GM19193 (cell line): ENCODE results near the gene ACADM.

Experiments
- POLR2A ChIP-seq: IDR thresholded peaks from 4 replicates; pipeline ENCODE4 v1.6.1; 2011; ENCODE audit not compliant: insufficient read depth, insufficient read length; ENCODE audit errors: extremely low read depth

Gene ACADM

DNA sequence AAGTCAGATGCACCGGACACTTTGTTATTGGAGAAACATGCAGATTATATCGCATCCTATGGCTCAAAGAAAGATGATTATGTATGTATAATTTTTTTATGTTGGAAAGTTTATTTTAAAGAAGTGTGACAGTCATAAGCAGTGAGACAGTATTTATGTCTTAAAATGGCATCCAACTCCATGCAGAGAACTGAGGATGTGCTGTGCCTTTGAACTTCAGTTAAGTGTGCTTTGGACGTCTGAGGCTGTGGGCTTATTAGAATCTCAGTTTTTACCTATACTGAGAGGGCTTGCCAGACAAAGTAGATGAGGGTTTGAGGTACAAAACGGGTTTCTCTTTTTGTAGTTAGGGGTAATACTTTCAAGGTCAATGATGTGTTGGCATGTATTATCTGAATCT, 63.0 kb downstream of the ACADM start:
- no peak for TF ChIP-seq POLR2A

DNA sequence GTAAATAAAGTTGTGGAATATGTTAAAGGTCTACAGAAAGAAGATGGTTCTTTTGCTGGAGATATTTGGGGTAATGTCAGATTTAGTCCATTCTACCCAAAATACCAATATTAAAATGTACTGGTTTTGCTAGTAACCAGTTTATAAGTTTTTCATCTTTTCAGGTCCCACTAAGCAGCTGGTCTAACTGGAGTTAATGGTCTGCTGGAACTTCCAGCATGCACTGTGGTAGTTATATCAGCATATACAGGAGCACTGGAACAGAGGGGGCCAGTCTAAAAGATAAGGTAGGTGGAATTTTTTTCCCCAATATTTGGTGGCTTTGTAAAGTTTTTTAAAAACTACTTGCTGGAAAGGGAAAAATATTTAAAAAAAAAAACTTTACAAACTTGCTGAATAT, 65.5 kb downstream of the ACADM start:
- TF ChIP-seq POLR2A, result no peak

DNA sequence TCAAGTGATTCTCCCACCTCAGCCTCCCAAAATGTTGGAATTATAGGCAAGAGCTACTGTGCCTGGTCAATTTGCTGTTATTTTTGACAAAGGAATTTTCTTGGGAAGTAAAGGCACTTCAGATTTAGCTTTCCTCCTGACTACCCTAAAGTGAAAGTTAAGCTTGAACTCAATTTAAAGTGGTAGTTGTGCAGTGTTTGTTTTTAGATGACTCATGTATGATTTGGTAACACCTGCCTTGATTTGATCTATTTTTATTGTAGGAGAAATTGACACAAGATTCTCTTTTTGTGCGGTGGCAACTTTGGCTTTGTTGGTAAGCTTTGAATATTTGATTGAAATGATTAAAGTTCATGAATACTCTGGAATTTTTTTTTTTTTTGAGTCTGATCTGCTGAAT, 66.5 kb downstream of the ACADM start:
- TF ChIP-seq POLR2A, result no peak

DNA sequence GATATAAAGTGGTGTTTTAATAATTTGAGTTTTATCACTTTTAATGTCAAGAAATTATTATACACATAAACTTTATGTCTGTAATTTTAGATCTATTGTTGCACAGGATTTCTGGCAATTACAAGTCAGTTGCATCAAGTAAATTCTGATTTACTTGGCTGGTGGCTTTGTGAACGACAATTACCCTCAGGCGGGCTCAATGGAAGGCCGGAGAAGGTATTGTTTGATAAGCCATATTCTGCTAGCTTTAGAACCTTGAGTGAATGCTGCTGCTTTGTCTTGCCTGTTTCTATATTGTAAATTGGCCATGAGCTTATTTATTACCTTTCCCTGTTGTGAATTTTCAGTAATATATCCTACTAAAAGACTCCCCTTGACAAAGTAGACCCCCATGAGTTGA, 67.6 kb downstream of the ACADM start:
- no peak for TF ChIP-seq POLR2A

DNA sequence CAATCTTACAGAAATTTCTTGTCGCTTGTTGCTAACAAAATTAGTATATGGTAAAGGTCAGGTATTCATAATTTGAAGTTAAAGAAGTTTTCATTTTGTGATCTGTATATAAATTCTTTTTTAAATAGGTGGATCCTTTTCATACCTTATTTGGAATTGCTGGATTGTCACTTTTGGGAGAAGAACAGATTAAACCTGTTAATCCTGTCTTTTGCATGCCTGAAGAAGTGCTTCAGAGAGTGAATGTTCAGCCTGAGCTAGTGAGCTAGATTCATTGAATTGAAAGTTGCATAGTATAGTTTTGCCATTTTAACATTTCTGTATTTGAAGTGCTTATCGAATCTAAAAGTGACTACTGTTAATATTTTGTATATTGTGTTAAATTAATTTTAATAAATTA, 69.9 kb downstream of the ACADM start:
- no peak for TF ChIP-seq POLR2A

DNA sequence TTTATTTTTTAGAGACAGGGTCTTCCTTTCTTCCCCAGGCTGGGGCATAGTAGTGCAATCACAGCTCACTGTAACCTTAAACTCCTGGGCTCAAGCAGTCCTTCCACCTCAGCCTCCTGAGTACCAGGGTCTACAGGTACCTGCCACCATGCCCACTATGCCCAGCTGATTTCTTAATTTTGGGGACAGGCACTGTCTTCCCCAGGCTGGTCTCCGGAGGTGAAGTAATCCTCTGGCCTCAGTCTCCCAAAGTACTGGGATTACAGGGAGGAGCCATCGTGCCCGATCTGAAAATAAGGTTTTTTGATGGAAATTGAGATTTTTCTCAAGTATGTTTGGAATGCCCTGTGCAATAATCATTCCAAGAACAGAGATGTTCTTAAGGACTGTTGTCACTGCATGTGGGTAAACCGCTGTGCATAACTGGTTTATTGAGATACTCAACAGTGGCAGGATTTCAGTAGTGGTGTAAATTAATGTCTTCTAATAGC, 71.2 kb downstream of the ACADM start:
- TF ChIP-seq POLR2A, result peak; percentile 37

DNA sequence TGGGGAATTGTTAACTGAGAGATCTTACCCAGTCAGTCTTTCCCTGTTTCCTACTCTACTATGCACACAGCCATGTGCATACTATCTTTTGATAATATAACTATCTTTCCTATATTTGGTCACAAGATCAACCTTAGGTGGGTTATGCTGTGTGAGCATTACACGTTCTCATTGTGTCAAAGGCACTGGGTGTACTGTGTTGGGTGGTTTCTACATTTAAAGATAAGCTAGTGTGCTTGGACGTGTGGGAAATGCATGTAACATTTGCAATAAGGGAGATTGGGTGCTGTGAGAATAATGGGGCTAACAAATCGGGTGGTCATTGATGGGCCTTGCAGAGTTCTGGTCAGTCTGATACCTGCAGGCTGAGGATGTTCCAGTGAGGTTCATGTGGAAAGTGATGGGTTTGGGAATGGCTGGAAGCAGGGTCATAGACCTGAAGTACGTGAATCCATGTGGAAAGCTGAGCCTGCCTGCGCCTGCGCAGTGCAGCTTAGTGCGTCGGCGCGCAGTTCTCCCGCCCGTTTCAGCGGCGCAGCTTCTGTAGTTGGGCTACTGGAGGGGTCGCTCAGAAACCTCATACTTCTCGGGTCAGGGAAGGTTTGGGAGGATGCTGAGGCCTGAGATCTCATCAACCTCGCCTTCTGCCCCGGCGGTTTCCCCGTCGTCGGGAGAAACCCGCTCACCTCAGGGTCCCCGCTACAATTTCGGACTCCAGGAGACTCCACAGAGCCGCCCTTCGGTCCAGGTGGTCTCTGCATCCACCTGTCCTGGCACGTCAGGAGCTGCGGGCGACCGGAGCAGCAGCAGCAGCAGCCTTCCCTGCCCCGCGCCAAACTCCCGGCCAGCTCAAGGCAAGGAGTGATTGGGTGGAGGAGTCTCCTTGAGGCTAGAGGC, 72.1 kb downstream of the ACADM start, which contains the start of gene MSH4:
Gene MSH4, plus strand, starts transcription at position 507 of the 897 bp plus-strand sequence. Its CDS starts 104 bp downstream, at position 611.
- peak; percentile 53 for TF ChIP-seq POLR2A

DNA sequence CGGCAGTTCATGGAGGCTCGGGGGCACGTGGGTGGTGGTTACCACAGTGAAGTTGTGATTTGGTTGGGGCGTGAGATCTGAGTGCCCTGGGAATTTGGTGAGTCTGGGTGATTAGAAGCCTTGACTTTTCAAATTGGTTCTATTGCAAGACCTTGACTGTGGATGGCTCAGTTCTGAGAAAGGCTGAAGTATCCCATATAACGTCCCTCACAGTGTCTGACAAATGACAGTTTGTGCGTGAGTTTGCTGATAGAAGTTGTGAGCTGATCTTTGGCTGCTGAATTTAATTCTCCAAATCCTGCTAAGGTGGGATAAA, 72.7 kb downstream of the ACADM start:
- TF ChIP-seq POLR2A, result no peak

DNA sequence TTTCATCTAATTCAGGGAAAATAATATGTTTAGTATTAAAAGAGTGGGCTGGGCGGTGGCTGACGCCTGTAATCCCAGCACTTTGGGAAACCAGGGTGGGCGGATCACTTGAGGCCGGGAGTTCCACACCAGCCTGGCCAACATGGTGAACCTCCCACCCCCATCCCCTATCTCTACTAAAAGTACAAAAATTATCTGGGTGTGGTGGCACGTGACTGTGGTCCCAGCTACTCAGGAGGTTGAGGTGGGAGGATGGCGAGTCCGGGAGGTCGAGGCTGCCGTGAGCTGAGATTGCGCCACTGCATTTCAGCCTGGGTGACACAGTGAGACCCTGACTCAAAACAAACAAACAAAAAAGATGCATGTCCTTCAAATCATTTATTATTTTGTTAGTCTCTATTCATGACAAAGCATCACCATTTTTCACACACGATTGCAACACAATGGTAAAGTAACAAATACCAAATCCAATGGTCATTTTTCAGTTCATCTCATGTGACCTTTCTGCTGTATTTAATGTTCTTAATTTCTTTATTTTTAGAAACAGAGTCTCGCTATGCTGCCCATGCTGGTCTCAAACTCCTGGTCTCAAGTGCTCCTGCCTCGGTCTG, 73.2 kb downstream of the ACADM start:
- TF ChIP-seq POLR2A, result no peak

DNA sequence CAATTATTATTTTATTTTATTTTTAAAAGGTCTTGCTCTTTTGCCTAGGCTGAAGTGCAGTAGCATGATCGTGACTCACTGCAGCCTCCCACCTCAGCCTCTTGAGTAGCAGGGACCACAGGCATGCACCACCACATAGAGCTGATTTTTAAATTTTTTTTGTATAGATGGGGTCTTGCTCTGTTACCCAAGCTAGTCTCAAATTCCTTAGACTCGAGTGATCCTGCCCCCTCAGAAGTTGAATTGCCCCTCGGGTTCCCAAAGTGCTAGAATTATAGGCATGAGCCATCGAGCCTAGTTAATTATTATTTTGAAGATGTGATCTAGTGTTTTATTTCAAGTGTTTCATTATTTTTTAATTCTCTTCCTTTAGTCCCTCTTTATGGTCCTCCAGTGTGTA, 84.4 kb downstream of the ACADM start:
- TF ChIP-seq POLR2A, result no peak

DNA sequence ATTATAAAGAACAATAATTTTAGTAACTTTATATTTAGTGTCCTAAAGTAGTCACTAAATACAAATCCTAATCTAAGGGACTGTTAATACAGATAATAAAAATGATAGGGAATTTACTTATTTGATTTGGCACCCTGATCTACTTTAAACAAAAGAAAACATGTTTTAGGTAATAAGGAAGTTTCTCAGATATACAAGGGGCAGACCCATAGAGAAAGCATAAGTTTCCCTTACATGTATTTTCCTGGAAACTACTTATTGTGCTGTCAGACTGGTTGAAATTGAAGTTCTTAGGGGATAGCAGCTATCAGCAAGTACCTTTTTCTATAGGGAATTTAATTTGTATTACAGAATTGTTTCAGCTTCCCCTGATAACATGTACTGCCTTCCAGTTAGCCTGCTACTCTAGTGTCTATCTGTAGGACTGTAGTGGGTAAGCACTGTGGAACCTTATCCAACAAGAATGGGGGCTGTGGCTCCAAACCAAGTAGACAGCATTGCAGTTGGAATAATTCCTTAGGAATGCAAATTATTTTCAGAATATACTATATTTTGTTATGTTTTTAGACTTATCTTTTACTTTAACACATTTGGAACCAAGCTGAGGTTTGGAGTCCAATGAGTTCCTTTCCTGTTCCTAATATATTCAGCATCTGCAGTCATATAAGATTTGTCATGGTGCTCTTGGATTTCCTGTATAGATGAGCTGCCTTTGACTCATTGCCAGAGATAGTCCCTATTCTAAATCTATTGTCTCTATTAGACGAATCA, 86.9 kb downstream of the ACADM start:
- TF ChIP-seq POLR2A, result no peak

DNA sequence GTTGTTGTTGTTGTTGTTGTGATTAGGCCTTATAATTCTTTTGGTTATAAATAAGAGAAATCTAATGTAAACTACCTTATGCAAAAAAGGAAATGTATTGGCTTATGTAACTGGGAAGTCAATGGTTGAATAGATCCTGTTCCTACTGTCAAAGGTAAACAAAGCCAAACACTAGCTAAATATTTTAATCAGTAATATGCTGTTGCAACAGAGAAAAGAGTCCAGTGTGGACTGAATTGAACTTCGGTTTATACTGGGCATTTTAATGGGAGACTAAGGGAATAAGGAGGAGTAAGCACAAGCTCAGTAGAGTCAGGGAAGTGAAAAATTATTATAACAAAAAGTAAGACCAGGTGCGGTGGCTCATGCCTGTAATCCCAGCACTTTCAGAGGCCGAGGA, 87.6 kb downstream of the ACADM start:
- TF ChIP-seq POLR2A, result no peak
